NCI-H2081 treated with DMSO at 0.1 percent for 48 hours (cell line): Measurements from ENCODE around the gene ST6GAL2.

Experiments
- DNase-seq: peaks from one replicate; lab custom pipeline; 2025; lab: John Stamatoyannopoulos, UW

ST6GAL2 gene

GRCh38 chr2:106885971-106886915 is at the start of gene ST6GAL2:
Gene ST6GAL2, minus strand, starts transcription at chr2:106886167. Its CDS starts 42,190 bp downstream, at chr2:106843977.
- no peak for DNase-seq

GRCh38 chr2:106932644-106933043 is 46.7 kb upstream of the ST6GAL2 start:
- DNase-seq: no peak

GRCh38 chr2:106931717-106932335 is 45.9 kb upstream of the ST6GAL2 start:
- no peak for DNase-seq

GRCh38 chr2:106921451-106921850 is 35.5 kb upstream of the ST6GAL2 start:
- no peak for DNase-seq

- no peak for DNase-seq
Observed at GRCh38 chr2:106919012-106919411, 33.0 kb upstream of the ST6GAL2 start.

GRCh38 chr2:106904242-106904641 is 18.3 kb upstream of the ST6GAL2 start:
- DNase-seq: no peak

- no peak for DNase-seq
Observed at GRCh38 chr2:106899786-106900530, 14.0 kb upstream of the ST6GAL2 start.

GRCh38 chr2:106894545-106894944 is 8.6 kb upstream of the ST6GAL2 start:
- no peak for DNase-seq

- no peak for DNase-seq
Observed at GRCh38 chr2:106892048-106892447, 6.1 kb upstream of the ST6GAL2 start.

- no peak for DNase-seq
Observed at GRCh38 chr2:106890606-106891005, 4.6 kb upstream of the ST6GAL2 start.

- no peak for DNase-seq
Observed at GRCh38 chr2:106886916-106887758, 1.2 kb upstream of the ST6GAL2 start.

GRCh38 chr2:106885329-106885728 is 638 bp downstream of the ST6GAL2 start:
- DNase-seq: no peak

GRCh38 chr2:106882673-106883072 is 3.3 kb downstream of the ST6GAL2 start:
- no peak for DNase-seq

- DNase-seq: no peak
Observed at GRCh38 chr2:106878206-106878605, 7.8 kb downstream of the ST6GAL2 start.

GRCh38 chr2:106876699-106877098 is 9.3 kb downstream of the ST6GAL2 start:
- no peak for DNase-seq

- DNase-seq: no peak
Observed at GRCh38 chr2:106869512-106870275, 16.3 kb downstream of the ST6GAL2 start.

GRCh38 chr2:106868275-106868674 is 17.7 kb downstream of the ST6GAL2 start:
- DNase-seq: no peak

- no peak for DNase-seq
Observed at GRCh38 chr2:106867196-106867953, 18.6 kb downstream of the ST6GAL2 start.

GRCh38 chr2:106866641-106867040 is 19.3 kb downstream of the ST6GAL2 start:
- no peak for DNase-seq

- DNase-seq: no peak
Observed at GRCh38 chr2:106864051-106864450, 21.9 kb downstream of the ST6GAL2 start.
